ENCODE results near the gene APLP1. TPM values are rescaled to one million over a fixed set of nuclear protein-coding genes. Genes with fewer than 3 reads are reported as not detected.

The APLP1 gene
- total and polyA plus RNA-seq, 9 donors, result 0.55 to 10.1 (median 1.6) TPM

GRCh38 chr19:35904311-35905068, 36.1 kb downstream of the APLP1 start:
- H3K27ac ChIP-seq, result no peak overlapping the region

GRCh38 chr19:35905178-35905727, 36.9 kb downstream of the APLP1 start:
- WGBS, 3 donors, result 65 to 76% (median 68%) methylated on average over 6 of the region's 6 CpGs
- H3K4me1 ChIP-seq (ENCODE audit: insufficient read depth), result peaks cover 6% of the 10 kb centered on the region
- H3K9me3 ChIP-seq, result no peaks in the 10 kb centered on the region
- no peak for DNase-seq
- TF ChIP-seq, protein P1, sequence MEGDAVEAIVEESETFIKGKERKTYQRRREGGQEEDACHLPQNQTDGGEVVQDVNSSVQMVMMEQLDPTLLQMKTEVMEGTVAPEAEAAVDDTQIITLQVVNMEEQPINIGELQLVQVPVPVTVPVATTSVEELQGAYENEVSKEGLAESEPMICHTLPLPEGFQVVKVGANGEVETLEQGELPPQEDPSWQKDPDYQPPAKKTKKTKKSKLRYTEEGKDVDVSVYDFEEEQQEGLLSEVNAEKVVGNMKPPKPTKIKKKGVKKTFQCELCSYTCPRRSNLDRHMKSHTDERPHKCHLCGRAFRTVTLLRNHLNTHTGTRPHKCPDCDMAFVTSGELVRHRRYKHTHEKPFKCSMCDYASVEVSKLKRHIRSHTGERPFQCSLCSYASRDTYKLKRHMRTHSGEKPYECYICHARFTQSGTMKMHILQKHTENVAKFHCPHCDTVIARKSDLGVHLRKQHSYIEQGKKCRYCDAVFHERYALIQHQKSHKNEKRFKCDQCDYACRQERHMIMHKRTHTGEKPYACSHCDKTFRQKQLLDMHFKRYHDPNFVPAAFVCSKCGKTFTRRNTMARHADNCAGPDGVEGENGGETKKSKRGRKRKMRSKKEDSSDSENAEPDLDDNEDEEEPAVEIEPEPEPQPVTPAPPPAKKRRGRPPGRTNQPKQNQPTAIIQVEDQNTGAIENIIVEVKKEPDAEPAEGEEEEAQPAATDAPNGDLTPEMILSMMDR (IDR thresholded peaks at IDR 0.05), result no peak
- no peak for TF ChIP-seq POLR2A (IDR thresholded peaks at IDR 0.05)
- no peak for TF ChIP-seq EP300 (IDR thresholded peaks at IDR 0.05)
- intact Hi-C loops (cut with DNase I), result no loop called here
- H3K36me3 ChIP-seq, result no peaks in the 10 kb centered on the region
- no peak overlapping the region for H3K27ac ChIP-seq
- no peaks in the 10 kb centered on the region for H3K27me3 ChIP-seq
- H3K4me3 ChIP-seq, result no peak overlapping the region

More at GRCh38 chr19:35904311-35905068, 36.1 kb downstream of the APLP1 start:
- Histone ChIP-seq H3K4me1 (ENCODE audit: insufficient read depth) (peaks cover 6% of the 10 kb centered on the region), H3K4me3 (no peak overlapping the region), H3K27me3 (no peaks in the 10 kb centered on the region), H3K9me3 (no peaks in the 10 kb centered on the region), H3K36me3 (no peaks in the 10 kb centered on the region)
- 81 to 87% (median 87%) methylated on average over 10 of the region's 10 CpGs for WGBS, 3 donors
- no peak for DNase-seq
- TF ChIP-seq EP300 (IDR thresholded peaks at IDR 0.05) (no peak), POLR2A (IDR thresholded peaks at IDR 0.05) (no peak)
- TF ChIP-seq, protein P1 (IDR thresholded peaks at IDR 0.05), result no peak
- intact Hi-C loops (cut with DNase I), result no loop called here

- Histone ChIP-seq H3K36me3 (no peaks in the 10 kb centered on the region), H3K4me1 (ENCODE audit: insufficient read depth) (peaks cover 3% of the 10 kb centered on the region), H3K27ac (no peak overlapping the region), H3K4me3 (no peak overlapping the region), H3K9me3 (no peaks in the 10 kb centered on the region), H3K27me3 (no peaks in the 10 kb centered on the region)
- intact Hi-C loops (cut with DNase I), result no loop called here
- no peak for DNase-seq
- WGBS, 3 donors, result 48 to 50% (median 48%) methylated on average over 12 of the region's 12 CpGs
- TF ChIP-seq, protein P1 (IDR thresholded peaks at IDR 0.05), result no peak
- no peak for TF ChIP-seq POLR2A (IDR thresholded peaks at IDR 0.05)
- no peak for TF ChIP-seq EP300 (IDR thresholded peaks at IDR 0.05)
Observed at GRCh38 chr19:35907377-35907745, 39.0 kb downstream of the APLP1 start.

DNA sequence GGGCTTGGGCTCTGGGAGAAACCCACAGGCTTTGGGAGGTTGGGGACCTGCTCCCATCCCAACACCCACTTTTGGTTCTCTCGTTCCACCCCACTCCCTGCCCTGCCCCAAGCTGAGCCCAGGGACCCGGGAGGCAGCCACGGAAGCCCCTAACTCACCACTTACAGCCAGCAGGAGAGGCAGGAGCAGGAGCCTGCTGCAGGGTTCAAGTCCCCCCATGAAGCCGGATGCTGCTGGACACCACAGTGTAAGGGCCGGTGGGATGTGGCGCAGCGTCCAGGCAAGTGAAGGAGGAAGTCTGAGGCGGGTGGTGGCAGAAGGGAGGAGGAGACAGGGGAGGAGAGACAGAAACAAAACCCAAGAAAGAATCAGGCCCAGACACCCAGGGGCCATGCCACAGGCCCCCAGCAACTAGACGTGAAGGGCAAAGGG, 39.7 kb downstream of the APLP1 start, which contains the start of gene TYROBP:
TSS of gene TYROBP (minus strand) at position 286 of the 432 bp plus-strand sequence. CDS start at position 219, 67 bp downstream.
- no peaks in the 10 kb centered on the region for H3K36me3 ChIP-seq
- intact Hi-C loops (cut with DNase I), result no loop called here
- TF ChIP-seq EP300 (IDR thresholded peaks at IDR 0.05) (no peak), POLR2A (IDR thresholded peaks at IDR 0.05) (no peak)
- TF ChIP-seq, protein P1 (IDR thresholded peaks at IDR 0.05), result no peak
- H3K4me1 ChIP-seq (ENCODE audit: insufficient read depth), result peaks cover 3% of the 10 kb centered on the region
- H3K27me3 ChIP-seq, result no peaks in the 10 kb centered on the region
- 68 to 76% (median 74%) methylated on average over 9 of the region's 9 CpGs for WGBS, 3 donors
- DNase-seq, result no peak
- H3K9me3 ChIP-seq, result no peaks in the 10 kb centered on the region
- no peak within 1 kb of the TSS for H3K4me3 ChIP-seq
- H3K27ac ChIP-seq, result no peak within 1 kb of the TSS

All from ovary (tissue), 9 donors.